Activated naive CD4-positive, alpha-beta T cell treated with anti-CD3 and anti-CD28 coated beads, Interleukin-2, amount 50 U/mL, for 16 hours (primary cell): Measurements from ENCODE around the gene CDK9.

Experiments
- DNase-seq: peaks from one replicate; pipeline ENCODE4 v3.0.0-alpha.2; 2020

Gene CDK9

DNA sequence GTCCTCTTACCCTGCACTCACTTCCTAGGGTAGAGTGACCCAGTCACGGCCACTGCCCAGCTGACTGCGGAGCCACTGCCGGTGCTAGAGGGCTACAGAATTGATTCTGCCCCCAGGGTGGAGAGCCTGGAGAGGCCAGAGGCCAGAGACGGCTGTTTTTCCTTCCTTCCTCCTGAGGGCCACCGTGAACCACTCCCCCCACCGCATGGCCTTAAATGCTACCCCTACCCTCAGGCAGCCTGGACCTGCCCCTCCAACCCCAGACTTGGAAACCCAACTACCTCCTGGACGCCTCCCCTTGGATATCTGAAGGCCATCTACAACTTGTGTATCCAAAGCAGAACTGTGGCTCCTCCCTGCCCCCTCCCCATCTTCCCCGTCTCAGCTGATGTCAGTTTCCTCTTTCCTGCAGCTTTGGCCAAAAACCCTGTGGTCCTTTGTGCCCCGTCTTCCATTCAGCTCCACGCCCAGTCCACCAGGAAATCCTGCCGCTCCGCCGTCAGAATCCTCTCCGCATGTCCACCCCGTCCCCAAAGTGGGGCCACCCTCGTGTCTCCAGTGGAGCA lies 23.6 kb upstream of the CDK9 start:
- no peak for DNase-seq

DNA sequence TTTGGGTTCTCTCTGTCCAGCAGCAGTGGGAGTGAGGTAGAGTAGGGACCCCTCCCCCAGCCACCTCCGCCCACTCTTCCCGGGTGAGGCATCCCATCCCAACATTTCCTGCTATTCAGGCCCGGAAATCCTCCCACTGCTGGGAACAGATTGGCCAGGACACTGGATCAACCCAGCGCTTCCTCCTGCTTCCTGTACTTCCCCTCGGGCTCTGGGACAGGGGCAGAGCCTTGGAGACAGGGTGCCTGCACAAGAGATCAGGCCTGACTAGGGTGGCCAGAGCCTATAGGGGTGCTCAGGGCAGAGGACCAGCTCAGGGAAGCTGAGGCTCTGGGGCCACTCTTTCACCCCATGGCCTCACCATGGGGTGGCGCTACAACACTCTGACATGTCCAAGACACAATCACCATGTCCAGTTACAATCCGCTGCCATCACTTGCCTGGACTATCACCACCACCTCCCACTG lies 21.9 kb upstream of the CDK9 start:
- DNase-seq = no peak

GRCh38 chr9:127765418-127765817 lies 20.4 kb upstream of the CDK9 start:
- DNase-seq = no peak

DNA sequence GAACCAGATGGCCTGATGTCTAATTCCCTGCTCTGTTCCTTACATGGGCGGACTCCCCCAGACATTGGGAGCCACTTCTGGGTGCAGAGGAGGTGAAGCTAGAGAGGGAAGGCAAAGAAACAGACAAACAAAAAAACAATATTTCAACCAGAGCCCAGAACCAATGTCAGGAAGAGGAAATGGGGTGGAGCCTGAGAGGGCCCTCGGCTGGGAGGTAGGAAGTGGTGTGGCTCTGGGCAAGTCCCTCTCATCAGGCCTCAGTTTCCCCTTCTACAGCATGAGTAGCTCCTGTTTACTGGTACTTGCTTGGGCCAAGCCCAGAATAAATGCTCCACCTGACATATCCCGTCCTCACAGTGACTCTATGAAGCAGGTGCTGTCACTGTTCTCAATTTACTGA lies 18.4 kb upstream of the CDK9 start:
- no peak for DNase-seq

DNA sequence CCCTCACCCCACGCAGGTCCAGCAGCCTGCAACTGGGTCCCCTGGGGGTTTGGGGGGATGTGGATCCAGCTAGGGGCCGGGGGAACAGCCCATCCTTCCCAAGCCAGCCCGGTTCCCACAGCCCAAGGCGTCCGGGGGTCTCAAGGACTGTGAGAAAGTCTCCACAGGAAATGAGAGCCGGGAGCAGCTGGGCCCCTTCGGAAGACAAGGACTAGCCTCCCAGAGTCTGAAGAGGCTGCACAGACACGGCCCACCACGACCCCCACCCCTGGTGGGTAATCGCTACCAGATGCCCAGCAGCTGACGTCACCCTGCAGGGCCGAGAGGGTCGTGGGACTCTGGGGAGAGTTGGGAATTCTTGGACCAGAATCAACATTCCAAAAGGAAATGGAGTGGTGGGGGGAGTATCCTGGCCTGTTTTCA lies 17.9 kb upstream of the CDK9 start:
- no peak for DNase-seq

- no peak for DNase-seq
These were observed 17.1 kb upstream of the CDK9 start for GRCh38 chr9:127768698-127769097.

DNA sequence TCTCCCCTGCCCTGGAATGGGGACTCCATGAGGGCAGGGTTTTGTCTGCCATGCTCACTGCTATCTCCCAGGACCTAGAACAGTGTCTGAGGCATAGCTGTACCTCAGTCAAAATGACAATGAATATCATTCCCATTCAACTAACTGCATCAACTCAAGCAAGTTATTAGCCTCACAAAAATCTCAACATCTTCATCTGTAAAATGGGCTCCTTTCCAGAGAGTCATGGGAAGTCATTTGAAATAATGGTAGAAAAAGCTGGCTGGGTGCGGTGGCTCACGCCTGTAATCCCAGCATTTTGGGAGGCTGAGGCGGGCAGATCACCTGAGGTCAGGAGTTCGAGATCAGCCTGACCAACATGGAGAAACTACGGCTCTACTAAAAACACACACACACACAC lies 16.7 kb upstream of the CDK9 start:
- no peak for DNase-seq

GRCh38 chr9:127769929-127770582 lies 15.8 kb upstream of the CDK9 start:
- DNase-seq = no peak

DNA sequence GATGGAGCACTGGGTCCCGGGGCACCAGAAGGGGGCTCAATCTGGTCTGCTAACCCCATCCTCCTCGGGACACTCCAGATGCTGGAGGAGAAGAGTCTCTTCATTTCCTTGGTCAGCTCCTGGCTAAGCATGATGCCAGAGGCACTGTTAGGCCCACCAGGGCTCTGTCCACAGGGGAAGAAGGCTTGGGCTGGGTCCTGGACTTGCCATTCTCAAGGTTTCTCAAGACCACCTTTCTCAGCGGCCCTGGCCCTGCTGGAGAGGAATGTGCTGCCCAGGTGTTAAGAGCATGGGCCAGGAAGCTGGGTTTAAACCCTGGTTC lies 15.3 kb upstream of the CDK9 start:
- no peak for DNase-seq

DNA sequence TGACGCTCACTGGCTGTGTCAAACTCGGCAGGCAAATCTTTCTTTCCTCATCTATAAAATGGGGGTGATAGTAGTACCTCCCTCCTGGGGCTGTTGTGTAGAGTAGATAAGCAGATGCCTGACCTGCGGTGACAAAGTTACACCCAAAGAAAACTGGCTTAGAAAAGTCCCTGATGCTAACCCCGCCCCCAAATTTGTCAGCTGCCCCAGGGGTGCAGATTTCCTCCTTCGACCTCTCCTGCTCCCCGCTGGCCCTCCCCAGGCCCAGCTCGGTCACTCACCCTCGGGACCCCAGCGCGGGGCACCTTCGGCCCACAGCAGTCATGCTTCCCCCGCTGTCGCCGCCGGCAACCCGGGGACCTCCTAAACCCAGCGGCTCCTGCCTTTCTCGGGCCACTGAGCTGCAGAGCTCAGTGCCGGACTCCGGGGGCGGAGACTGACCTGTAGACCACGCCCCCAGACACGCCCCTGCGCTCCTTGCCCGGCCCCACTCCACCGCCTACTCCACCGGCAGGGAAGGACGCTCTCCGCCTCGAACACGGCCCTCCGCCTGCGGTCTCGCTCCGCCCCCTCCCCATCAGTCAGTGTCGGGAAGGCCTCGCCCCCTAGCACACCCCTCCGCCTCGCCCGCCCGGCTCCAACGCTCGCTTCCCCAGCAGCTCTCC lies 14.8 kb upstream of the CDK9 start:
- DNase-seq = peak; percentile 95

DNA sequence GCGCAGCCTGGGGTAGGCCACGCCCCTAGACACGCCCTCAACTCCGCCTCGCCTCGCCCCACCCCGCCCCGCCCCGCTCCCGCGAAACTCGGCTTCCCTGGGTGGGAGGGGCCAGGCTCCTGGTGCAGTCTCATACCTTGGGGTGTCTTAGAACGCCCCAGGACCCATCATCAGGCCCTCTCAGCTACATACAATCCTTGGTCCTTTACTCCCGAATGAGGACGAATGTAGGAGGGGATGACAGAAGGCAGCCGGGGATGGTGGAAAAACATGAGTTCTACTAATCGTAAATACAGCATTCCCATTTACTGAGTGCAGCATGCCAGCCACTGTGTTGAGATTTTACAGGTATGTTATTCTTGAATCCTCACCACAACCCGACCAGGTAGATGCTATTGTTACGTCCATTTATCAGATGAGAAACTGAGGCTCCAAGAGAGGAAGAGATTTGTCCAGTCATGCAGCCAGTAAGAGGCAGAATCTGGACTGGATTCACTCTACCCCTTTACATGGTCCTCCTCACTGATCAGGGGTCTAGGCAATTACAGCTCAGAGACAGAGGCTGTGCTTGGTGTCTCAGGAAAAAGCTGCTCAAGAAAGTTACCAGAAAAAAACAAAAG lies 14.2 kb upstream of the CDK9 start:
- DNase-seq = no peak

- no peak for DNase-seq
These were observed 13.2 kb upstream of the CDK9 start for GRCh38 chr9:127772603-127773002.

DNA sequence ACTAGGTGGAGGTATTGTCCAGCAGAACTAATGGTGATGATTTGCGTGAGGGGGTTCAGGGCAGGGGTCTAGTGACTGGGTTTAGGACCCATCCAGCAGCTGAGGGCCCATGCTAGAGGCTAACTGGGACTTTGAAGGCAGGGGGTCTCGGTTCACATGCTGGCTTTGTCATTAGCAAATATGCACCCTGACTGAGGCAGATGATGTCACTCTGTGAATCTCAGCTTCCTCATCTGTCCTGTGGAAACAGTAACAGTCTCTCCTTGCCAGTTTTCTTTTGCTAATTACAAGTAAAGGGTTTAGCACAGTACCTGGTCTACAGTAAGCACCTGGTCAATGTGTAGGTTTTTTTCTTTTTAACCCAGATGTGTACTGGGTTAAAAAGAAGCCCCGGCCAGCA lies 12.6 kb upstream of the CDK9 start:
- DNase-seq = no peak

- DNase-seq = no peak
These were observed 11.9 kb upstream of the CDK9 start for GRCh38 chr9:127773981-127774380.

GRCh38 chr9:127776195-127776923 lies 9.5 kb upstream of the CDK9 start:
- DNase-seq = peak; percentile 76

GRCh38 chr9:127776924-127777289 lies 8.9 kb upstream of the CDK9 start:
- no peak for DNase-seq

- DNase-seq = no peak
These were observed 8.4 kb upstream of the CDK9 start for GRCh38 chr9:127777368-127777980.

DNA sequence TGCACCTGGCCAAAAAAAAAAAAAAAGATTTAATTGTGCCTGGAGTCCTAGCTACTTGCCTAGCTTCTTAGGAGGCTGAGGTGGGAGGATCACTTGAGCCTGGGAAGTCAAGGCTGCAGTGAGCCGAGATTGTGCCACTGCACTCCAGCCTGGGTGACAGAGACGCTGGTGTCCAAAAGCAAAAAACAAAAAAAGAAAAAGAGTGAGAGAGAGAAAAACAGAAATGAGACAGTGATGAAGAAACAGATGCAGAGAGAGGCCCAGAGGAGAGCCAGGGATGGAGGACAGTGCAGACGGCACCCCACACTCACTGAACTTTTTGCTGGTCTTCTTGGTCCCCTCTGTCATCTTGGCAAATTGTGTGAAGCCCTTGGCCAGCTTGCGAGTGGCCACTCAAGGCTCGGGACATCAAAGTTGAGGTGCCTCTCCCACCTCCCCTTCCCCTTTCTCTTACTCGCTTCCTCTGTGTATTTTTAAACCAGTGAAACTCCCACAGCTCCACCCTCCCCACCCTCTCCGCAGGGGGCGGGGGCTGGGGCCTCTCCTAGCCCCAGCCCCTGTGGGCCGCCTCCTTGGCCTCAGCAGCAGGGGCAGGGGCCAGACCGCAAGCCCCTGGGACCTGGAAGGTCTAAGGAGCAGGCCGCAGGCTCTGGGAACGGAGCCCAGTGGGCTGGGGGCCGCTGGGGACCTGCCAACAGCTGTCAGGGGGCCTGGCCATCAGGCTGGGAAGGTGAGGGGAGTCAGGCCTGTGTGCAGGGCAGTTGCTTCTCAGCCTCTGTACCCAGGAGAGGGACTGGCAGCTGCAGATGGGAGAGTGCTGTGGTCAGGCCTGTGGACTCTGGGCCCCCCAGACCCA lies 7.3 kb upstream of the CDK9 start, which contains the start of gene SH2D3C:
TSS of gene SH2D3C (minus strand) at position 387 of the 856 bp plus-strand sequence. CDS start at position 348, 39 bp downstream.
- peak; percentile 61 for DNase-seq

GRCh38 chr9:127779136-127779981 lies 6.5 kb upstream of the CDK9 start:
- DNase-seq = peak; percentile 60

- no peak for DNase-seq
These were observed 5.5 kb upstream of the CDK9 start for GRCh38 chr9:127780126-127780885.
